Ishikawa (cell line): ENCODE results near the gene CFAP45.

Experiments used
- CEBPB ChIP-seq: IDR thresholded peaks from 2 replicates; pipeline ENCODE4 v1.6.1; 2012
- CREB1 ChIP-seq: IDR thresholded peaks from 2 replicates; pipeline ENCODE4 v1.6.1; 2012; ENCODE audit warnings: low read depth
- EGR1 ChIP-seq: IDR thresholded peaks from 2 replicates; pipeline ENCODE4 v1.6.1; 2012
- EP300 ChIP-seq: IDR thresholded peaks from 2 replicates; pipeline ENCODE4 v1.6.1; 2012; ENCODE audit warnings: borderline replicate concordance
- FOXM1 ChIP-seq: IDR thresholded peaks from 2 replicates; pipeline ENCODE4 v1.6.1; 2012; ENCODE audit warnings: low read depth, borderline replicate concordance
- NFIC ChIP-seq: IDR thresholded peaks from 2 replicates; pipeline ENCODE4 v1.6.1; 2012
- RAD21 ChIP-seq: IDR thresholded peaks from 2 replicates; pipeline ENCODE4 v1.6.1; 2012; ENCODE audit warnings: low read depth
- TAF1 ChIP-seq: IDR thresholded peaks from 2 replicates; pipeline ENCODE4 v1.6.1; 2012; ENCODE audit warnings: low read depth, mild to moderate bottlenecking
- TCF12 ChIP-seq: IDR thresholded peaks from 2 replicates; pipeline ENCODE4 v1.6.1; 2012; ENCODE audit warnings: low read depth
- TEAD4 ChIP-seq: IDR thresholded peaks from 2 replicates; pipeline ENCODE4 v1.6.1; 2012
- USF1 ChIP-seq: IDR thresholded peaks from 2 replicates; pipeline ENCODE4 v1.6.1; 2012
- YY1 ChIP-seq: IDR thresholded peaks from 2 replicates; pipeline ENCODE4 v1.6.1; 2012; ENCODE audit warnings: low read depth
- ZBTB7A ChIP-seq: IDR thresholded peaks from 2 replicates; pipeline ENCODE4 v1.6.1; 2012; ENCODE audit warnings: low read depth
- TF ChIP-seq, protein P1 (sequence below): IDR thresholded peaks from 2 replicates; pipeline ENCODE4 v1.6.1; 2012
- TF ChIP-seq, protein P2 (sequence below): IDR thresholded peaks from 2 replicates; pipeline ENCODE4 v1.6.1; 2012; ENCODE audit warnings: low read depth, mild to moderate bottlenecking

CFAP45 gene

DNA sequence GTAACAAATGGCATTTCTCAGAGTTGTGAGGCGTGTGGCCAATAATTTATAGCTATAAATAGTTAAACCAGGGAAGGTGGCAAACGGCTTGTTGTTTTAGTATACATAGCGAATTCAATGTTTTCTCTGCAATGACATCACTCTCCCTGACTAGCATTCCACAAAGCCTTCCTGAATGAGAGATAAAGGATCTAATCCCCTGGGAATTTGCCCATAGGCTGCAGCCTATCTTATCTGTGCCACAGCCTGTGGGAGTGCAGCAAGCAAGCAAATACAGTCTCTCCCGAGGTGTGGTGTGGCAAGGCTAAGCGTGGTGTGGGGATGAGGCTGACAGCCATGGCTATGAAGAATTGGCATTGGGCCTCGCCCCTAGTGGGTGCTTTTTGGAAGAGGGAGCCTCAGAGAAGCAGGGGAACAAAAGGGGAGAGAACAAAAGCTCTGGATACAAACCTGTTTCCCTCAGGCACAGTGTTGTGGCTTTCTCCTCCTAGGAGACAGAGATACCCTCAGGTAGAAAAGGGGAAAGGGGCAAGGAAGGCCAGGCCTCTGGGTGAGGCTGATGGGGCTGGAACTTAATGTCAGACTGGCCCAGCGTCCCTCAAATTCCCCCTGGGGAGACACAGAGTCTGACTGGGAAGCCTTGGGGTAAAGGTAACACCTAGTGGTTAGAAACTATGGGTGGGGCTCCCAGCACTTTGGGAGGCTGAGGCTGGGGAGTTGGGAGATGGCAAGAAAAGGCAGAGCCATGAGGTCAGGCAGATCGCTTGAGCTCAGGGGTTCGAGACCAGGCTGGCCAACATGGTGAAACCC is 16.5 kb upstream of the CFAP45 start:
- TF ChIP-seq NFIC (0 out of 2 replicates have a peak, but pooled peaks have one; percentile 6), RAD21 (no peak), TEAD4 (peak; percentile 25; the same call in 1 of the 2 replicates)

DNA sequence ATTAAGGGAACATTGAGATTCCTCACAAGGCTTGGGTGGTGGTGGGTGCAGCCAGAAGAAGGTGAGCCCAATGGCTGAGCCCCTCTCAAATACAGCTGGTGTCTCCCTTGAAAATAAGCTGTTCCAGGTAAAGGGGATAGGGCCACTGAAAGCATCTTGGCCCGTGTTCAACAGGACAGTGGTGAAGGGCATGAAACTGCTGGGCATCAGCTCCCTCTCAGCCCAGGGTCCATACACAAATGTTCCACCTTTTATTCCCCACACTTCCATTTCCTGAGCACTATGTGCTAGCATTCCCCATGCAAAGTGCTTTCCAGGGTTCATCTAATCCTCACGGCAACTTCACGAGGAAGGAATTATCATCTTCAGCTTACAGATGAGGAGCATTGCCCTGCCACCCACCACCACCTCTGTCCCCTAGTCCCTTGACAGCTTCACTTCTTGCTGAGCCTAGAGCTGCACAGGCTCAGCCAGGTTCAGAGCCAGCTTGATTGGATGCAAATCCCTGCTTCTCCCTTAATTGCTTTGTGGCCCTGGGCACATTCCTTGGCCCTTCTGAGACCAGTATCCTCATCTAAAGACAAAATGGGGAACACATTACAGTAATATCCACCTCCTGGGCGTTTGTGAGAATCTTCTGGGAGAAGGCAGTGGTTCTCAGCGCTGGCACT is 15.7 kb upstream of the CFAP45 start:
- TF ChIP-seq FOXM1, result no peak
- TF ChIP-seq RAD21, result no peak
- no peak for TF ChIP-seq EGR1
- no peak for TF ChIP-seq YY1
- no peak for TF ChIP-seq EP300
- TF ChIP-seq ZBTB7A, result no peak
- TF ChIP-seq, protein P1, sequence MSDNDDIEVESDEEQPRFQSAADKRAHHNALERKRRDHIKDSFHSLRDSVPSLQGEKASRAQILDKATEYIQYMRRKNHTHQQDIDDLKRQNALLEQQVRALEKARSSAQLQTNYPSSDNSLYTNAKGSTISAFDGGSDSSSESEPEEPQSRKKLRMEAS, result no peak
- no peak for TF ChIP-seq CEBPB
- no peak for TF ChIP-seq USF1
- no peak for TF ChIP-seq CREB1
- no peak for TF ChIP-seq TAF1
- TF ChIP-seq TEAD4, result no peak
- no peak for TF ChIP-seq TCF12
- TF ChIP-seq NFIC, result no peak

- TF ChIP-seq NFIC (no peak), CREB1 (no peak), TAF1 (no peak), TEAD4 (no peak), USF1 (no peak), CEBPB (no peak), EP300 (no peak)
- TF ChIP-seq, protein P1, result no peak
Measured at GRCh38 chr1:159914252-159915018, 14.5 kb upstream of the CFAP45 start.

DNA sequence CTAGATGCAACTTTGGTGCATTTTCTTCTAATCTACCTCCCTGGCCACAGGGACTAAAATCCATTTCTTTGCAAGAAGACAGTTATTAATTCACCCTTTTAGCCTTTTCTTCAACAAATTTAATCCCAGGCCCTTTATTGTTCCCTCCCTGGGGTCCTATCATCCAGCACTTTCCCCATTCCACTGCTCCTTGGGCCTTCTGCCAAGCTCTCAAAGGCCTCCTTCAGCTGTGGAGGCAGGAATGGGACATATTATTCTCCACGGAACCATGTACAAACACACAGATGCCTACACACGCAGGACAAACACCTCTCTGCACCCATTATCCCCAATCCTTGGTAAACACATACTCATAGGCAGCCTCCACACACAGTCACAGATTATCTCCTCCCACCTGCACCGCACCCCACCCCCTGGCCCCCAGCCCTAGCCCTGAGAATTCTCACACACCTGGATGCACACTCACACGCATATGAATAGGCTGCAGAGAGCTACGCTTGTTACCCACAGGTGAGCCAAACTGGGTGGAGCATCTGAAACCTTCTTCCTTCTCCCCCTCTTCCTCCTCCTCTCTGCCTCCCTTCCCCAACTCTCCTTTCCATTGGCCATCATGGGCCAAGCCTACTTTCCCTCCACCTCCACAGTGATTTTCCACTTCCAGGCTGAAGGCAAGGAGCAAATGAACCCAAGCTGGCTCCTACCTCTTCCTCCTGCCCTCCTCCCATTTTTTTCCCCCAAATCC is 13.7 kb upstream of the CFAP45 start:
- TF ChIP-seq FOXM1, result no peak
- peak; percentile 55 for TF ChIP-seq NFIC
- TF ChIP-seq RAD21, result peak; percentile 1; the same call in 1 of the 2 replicates

- TF ChIP-seq CREB1 (no peak), ZBTB7A (no peak), EGR1 (no peak), EP300 (no peak), TEAD4 (no peak), USF1 (no peak), TCF12 (no peak), YY1 (no peak)
- TF ChIP-seq, protein P1, result no peak
Measured at GRCh38 chr1:159911326-159912070, 11.5 kb upstream of the CFAP45 start.

DNA sequence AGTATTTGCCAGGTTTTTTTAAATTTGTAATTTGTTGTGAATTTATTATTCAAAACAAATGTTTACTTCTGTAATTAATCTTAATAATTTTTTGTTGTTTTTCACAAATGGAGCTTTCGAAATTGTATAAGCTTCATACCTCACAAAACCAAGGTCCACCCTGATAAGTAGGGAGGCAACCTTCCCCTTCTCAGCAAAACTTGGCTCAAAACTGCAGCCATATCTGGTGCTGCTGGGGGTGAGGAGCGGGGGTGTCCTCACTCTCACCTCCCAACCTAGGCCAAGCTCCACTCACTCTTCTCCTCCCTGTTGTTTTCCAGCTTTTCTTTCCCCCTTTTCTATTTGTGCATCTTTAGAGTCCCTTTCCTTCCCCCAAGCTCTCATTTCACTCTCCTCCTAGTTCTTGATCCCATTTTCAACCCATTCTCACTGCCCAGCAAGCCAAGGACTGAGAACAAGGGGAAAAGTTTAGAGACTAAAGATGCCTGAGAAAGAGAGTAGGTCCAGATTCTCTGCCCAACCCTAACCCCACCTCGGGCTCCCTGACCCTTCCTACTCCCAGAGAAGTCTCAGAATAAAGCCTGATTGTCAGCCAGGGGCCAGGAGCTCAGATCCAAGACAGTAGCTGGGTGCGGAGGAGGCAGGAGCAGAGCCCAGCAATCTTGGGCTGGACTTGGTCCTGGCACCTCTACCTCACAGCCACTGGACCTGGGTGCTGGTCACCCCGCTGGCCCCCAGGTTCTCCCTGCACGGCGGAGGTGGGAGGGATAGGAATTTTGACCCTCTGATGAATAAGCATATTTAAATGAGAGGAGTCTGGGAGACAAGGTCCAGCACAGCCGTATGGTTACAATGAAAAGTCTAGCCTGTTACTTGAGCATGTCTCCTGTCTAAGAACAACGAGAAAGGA is 8.3 kb upstream of the CFAP45 start:
- no peak for TF ChIP-seq CREB1
- TF ChIP-seq EP300, result no peak
- no peak for TF ChIP-seq USF1
- no peak for TF ChIP-seq YY1
- TF ChIP-seq TAF1, result no peak
- TF ChIP-seq, protein P2, sequence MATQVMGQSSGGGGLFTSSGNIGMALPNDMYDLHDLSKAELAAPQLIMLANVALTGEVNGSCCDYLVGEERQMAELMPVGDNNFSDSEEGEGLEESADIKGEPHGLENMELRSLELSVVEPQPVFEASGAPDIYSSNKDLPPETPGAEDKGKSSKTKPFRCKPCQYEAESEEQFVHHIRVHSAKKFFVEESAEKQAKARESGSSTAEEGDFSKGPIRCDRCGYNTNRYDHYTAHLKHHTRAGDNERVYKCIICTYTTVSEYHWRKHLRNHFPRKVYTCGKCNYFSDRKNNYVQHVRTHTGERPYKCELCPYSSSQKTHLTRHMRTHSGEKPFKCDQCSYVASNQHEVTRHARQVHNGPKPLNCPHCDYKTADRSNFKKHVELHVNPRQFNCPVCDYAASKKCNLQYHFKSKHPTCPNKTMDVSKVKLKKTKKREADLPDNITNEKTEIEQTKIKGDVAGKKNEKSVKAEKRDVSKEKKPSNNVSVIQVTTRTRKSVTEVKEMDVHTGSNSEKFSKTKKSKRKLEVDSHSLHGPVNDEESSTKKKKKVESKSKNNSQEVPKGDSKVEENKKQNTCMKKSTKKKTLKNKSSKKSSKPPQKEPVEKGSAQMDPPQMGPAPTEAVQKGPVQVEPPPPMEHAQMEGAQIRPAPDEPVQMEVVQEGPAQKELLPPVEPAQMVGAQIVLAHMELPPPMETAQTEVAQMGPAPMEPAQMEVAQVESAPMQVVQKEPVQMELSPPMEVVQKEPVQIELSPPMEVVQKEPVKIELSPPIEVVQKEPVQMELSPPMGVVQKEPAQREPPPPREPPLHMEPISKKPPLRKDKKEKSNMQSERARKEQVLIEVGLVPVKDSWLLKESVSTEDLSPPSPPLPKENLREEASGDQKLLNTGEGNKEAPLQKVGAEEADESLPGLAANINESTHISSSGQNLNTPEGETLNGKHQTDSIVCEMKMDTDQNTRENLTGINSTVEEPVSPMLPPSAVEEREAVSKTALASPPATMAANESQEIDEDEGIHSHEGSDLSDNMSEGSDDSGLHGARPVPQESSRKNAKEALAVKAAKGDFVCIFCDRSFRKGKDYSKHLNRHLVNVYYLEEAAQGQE, result no peak
- no peak for TF ChIP-seq RAD21
- TF ChIP-seq NFIC, result no peak
- no peak for TF ChIP-seq TCF12
- TF ChIP-seq EGR1, result no peak
- TF ChIP-seq CEBPB, result no peak
- TF ChIP-seq, protein P1, result no peak
- no peak for TF ChIP-seq ZBTB7A
